DMS79 treated with DMSO at 0.1 percent for 48 hours (cell line): ENCODE data around the gene SLC22A6.

Experiments
- DNase-seq: peaks from one replicate; lab custom pipeline; 2025; lab: John Stamatoyannopoulos, UW

SLC22A6 gene

GRCh38 chr11:62931499-62932278 lies 53.1 kb downstream of the SLC22A6 start:
- no peak for DNase-seq

DNA sequence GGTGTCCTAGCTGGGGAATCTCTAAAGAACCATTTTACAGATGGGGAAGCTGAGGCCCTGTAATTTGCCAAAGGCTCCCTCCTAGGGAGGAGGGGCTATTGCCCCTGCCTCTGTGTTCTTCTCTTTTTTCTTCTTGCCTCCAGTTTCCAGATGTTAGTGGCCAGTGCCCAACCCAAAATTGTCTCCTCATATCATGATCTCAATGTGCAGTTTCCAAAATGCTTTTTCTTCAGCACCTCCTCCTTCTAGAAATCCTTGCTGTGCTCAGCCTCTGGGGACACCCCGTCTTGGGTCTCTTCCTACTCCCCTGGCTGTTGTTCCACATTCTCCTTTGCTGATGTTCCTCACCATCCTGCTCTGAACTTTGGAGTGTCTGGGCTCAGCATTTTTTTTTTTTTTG lies 54.1 kb downstream of the SLC22A6 start:
- no peak for DNase-seq

GRCh38 chr11:62930157-62930556 lies 54.6 kb downstream of the SLC22A6 start:
- peak; percentile 64 for DNase-seq

GRCh38 chr11:62928011-62928410 lies 56.8 kb downstream of the SLC22A6 start:
- no peak for DNase-seq

DNA sequence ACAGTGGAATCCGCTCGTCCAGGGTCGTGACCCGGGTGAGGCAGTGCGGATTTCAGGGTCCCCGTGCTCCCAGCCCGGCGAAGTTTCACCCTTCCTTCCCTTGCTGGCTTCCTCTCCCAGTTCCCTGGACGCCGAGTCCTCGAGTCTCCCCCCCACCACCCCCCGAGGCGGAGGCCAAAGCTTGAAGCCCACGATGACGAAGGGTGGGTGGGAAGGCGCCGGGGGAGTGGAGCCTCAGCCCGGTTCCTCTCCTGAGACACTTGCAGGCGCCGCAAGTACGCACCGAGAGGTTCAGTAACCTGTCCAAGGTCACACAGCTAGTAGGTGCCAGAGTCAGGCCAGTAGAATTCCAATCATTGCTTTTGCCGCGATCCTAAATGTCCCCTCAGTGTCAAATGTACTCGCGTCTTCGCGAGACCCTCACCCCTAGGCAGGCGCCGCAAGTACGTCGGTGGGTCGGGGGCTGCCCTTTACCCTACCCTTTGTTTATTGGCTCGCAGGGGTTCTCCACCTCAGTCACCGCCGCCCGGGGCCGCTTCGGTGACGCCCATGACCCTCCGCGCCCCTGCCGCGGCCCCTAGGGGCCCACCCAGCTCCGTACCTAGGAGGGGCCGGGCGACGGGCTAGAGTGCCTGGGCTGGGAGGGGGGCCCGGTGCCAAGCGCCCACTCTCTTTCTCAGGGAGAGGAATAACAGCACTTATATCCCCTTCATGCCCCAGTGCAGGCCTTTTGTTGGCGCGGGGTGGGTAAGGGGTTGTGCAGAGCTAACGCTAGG lies 57.9 kb downstream of the SLC22A6 start:
- no peak for DNase-seq
